ENCODE measurements around the gene FGD6. TPM values are rescaled to one million over a fixed set of nuclear protein-coding genes. Genes with fewer than 3 reads are reported as not detected.

FGD6 gene
- total and polyA plus RNA-seq, 2 experiments from 2014 or later, result 3.0 to 5.9 TPM

GRCh38 chr12:95204141-95204866 is 13.0 kb downstream of the FGD6 start:
- Histone ChIP-seq H3K27me3 (replicated peaks; ENCODE audit: insufficient read depth) (no peaks in the 10 kb centered on the region), H3K9me3 (ENCODE audit: low read depth) (no peaks in the 10 kb centered on the region), H3K79me2 (ENCODE audit: insufficient read depth) (peaks cover 46% of the 10 kb centered on the region), H2AFZ (peak overlapping the region; percentile 64), H3K27ac (peak overlapping the region; percentile 93), H3F3A (ENCODE audit: insufficient read depth) (peaks cover 60% of the 10 kb centered on the region), H4K20me1 (ENCODE audit: insufficient read depth) (no peaks in the 10 kb centered on the region), H3K9me2 (ENCODE audit: insufficient read depth) (no peaks in the 10 kb centered on the region), H3K4me3 (peak overlapping the region; percentile 26), H3K4me2 (ENCODE audit: unreplicated experiment) (peak overlapping the region; percentile 77), H3K9ac (peak overlapping the region; percentile 66), H3K36me3 (ENCODE audit: low read depth) (no peaks in the 10 kb centered on the region), H3K4me1 (ENCODE audit: insufficient read depth) (peaks cover 64% of the 10 kb centered on the region)
- TF ChIP-seq EZH2phosphoT487 (IDR thresholded peaks at IDR 0.05; ENCODE audit: insufficient read depth, low read depth), result no peak
- no peak for TF ChIP-seq EZH2 (IDR thresholded peaks at IDR 0.05; ENCODE audit: insufficient read depth, poor library complexity, severe bottlenecking)
- in situ Hi-C loops (cut with MboI), result no loop called here
- DNase-seq, result peak; percentile 90
- 60 to 61% methylated on average over 11 of the region's 11 CpGs for WGBS, 2 experiments (ENCODE audit: low coverage in 1 of 2, low lambda C conversion rate in 2 of 2, missing lambda C conversion rate in 2 of 2)

GRCh38 chr12:95203487-95204030 is 13.7 kb downstream of the FGD6 start:
- Histone ChIP-seq H2AFZ (peak overlapping the region; percentile 64), H3K36me3 (ENCODE audit: low read depth) (no peaks in the 10 kb centered on the region), H4K20me1 (ENCODE audit: insufficient read depth) (no peaks in the 10 kb centered on the region), H3K27ac (peak overlapping the region; percentile 93), H3K27me3 (replicated peaks; ENCODE audit: insufficient read depth) (no peaks in the 10 kb centered on the region), H3K4me1 (ENCODE audit: insufficient read depth) (peaks cover 64% of the 10 kb centered on the region), H3K4me2 (ENCODE audit: unreplicated experiment) (peak overlapping the region; percentile 77), H3K4me3 (no peak overlapping the region), H3K9me2 (ENCODE audit: insufficient read depth) (no peaks in the 10 kb centered on the region), H3F3A (ENCODE audit: insufficient read depth) (peaks cover 60% of the 10 kb centered on the region), H3K9ac (peak overlapping the region; percentile 66), H3K79me2 (ENCODE audit: insufficient read depth) (peaks cover 54% of the 10 kb centered on the region), H3K9me3 (ENCODE audit: low read depth) (no peaks in the 10 kb centered on the region)
- in situ Hi-C loops (cut with MboI), result no loop called here
- TF ChIP-seq EZH2 (IDR thresholded peaks at IDR 0.05; ENCODE audit: insufficient read depth, poor library complexity, severe bottlenecking) (no peak), EZH2phosphoT487 (IDR thresholded peaks at IDR 0.05; ENCODE audit: insufficient read depth, low read depth) (no peak)
- WGBS, 2 experiments (ENCODE audit: low coverage in 1 of 2, low lambda C conversion rate in 2 of 2, missing lambda C conversion rate in 2 of 2), result 39% methylated on average over 1 of the region's 1 CpG
- peak; percentile 22 for DNase-seq

GRCh38 chr12:95202691-95203486 is 14.4 kb downstream of the FGD6 start:
- WGBS, 2 experiments (ENCODE audit: low coverage in 1 of 2, low lambda C conversion rate in 2 of 2, missing lambda C conversion rate in 2 of 2), result 79 to 82% methylated on average over 3 of the region's 3 CpGs
- Histone ChIP-seq H3K36me3 (ENCODE audit: low read depth) (no peaks in the 10 kb centered on the region), H3F3A (ENCODE audit: insufficient read depth) (peaks cover 60% of the 10 kb centered on the region), H3K27me3 (replicated peaks; ENCODE audit: insufficient read depth) (no peaks in the 10 kb centered on the region), H3K4me3 (peak overlapping the region; percentile 13; the same call in 1 of the 2 replicates), H3K4me2 (ENCODE audit: unreplicated experiment) (peak overlapping the region; percentile 77), H3K4me1 (ENCODE audit: insufficient read depth) (peaks cover 64% of the 10 kb centered on the region), H3K79me2 (ENCODE audit: insufficient read depth) (peaks cover 57% of the 10 kb centered on the region), H3K9ac (peak overlapping the region; percentile 66), H4K20me1 (ENCODE audit: insufficient read depth) (no peaks in the 10 kb centered on the region), H3K9me2 (ENCODE audit: insufficient read depth) (no peaks in the 10 kb centered on the region), H3K9me3 (ENCODE audit: low read depth) (no peaks in the 10 kb centered on the region), H3K27ac (peak overlapping the region; percentile 93), H2AFZ (peak overlapping the region; percentile 20)
- in situ Hi-C loops (cut with MboI), result no loop called here
- DNase-seq, result peak; percentile 50
- no peak for TF ChIP-seq EZH2 (IDR thresholded peaks at IDR 0.05; ENCODE audit: insufficient read depth, poor library complexity, severe bottlenecking)
- no peak for TF ChIP-seq EZH2phosphoT487 (IDR thresholded peaks at IDR 0.05; ENCODE audit: insufficient read depth, low read depth)

- TF ChIP-seq EZH2phosphoT487 (IDR thresholded peaks at IDR 0.05; ENCODE audit: insufficient read depth, low read depth) (no peak), EZH2 (IDR thresholded peaks at IDR 0.05; ENCODE audit: insufficient read depth, poor library complexity, severe bottlenecking) (no peak)
- in situ Hi-C loops (cut with MboI), result no loop called here
- H3K27me3 ChIP-seq (replicated peaks; ENCODE audit: insufficient read depth), result no peaks in the 10 kb centered on the region
- H3K4me3 ChIP-seq, result peak overlapping the region; percentile 49
- no peaks in the 10 kb centered on the region for H3K36me3 ChIP-seq (ENCODE audit: low read depth)
- peak overlapping the region; percentile 65 for H2AFZ ChIP-seq
- peak overlapping the region; percentile 67 for H3K4me2 ChIP-seq (ENCODE audit: unreplicated experiment)
- H3F3A ChIP-seq (ENCODE audit: insufficient read depth), result peaks cover 55% of the 10 kb centered on the region
- no peaks in the 10 kb centered on the region for H3K9me2 ChIP-seq (ENCODE audit: insufficient read depth)
- H3K9ac ChIP-seq, result peak overlapping the region; percentile 39
- peaks cover 62% of the 10 kb centered on the region for H3K4me1 ChIP-seq (ENCODE audit: insufficient read depth)
- no peaks in the 10 kb centered on the region for H3K9me3 ChIP-seq (ENCODE audit: low read depth)
- H3K27ac ChIP-seq, result peak overlapping the region; percentile 57
- peak; percentile 75 for DNase-seq
- H4K20me1 ChIP-seq (ENCODE audit: insufficient read depth), result no peaks in the 10 kb centered on the region
- WGBS, 2 experiments (ENCODE audit: low coverage in 1 of 2, low lambda C conversion rate in 2 of 2, missing lambda C conversion rate in 2 of 2), result 77 to 80% methylated on average over 4 of the region's 4 CpGs
- peaks cover 56% of the 10 kb centered on the region for H3K79me2 ChIP-seq (ENCODE audit: insufficient read depth)
These were observed 16.1 kb downstream of the FGD6 start for GRCh38 chr12:95201056-95201670.
